TTC549 (cell line): ENCODE measurements around the gene C9.
A peak's percentile ranks its signal among the peaks of the same experiment; 100 is the strongest.
"Not testable (repeated sequence)": the region's sequence is repeated elsewhere in the genome, so short reads cannot be mapped to it uniquely, and the experiment has no call there.

Source experiments
- FAIRE-seq: peaks from 2 replicates; lab custom pipeline; 2012; peaks lifted over from hg19 to GRCh38; lab: Jason Lieb, UNC

Gene C9

DNA sequence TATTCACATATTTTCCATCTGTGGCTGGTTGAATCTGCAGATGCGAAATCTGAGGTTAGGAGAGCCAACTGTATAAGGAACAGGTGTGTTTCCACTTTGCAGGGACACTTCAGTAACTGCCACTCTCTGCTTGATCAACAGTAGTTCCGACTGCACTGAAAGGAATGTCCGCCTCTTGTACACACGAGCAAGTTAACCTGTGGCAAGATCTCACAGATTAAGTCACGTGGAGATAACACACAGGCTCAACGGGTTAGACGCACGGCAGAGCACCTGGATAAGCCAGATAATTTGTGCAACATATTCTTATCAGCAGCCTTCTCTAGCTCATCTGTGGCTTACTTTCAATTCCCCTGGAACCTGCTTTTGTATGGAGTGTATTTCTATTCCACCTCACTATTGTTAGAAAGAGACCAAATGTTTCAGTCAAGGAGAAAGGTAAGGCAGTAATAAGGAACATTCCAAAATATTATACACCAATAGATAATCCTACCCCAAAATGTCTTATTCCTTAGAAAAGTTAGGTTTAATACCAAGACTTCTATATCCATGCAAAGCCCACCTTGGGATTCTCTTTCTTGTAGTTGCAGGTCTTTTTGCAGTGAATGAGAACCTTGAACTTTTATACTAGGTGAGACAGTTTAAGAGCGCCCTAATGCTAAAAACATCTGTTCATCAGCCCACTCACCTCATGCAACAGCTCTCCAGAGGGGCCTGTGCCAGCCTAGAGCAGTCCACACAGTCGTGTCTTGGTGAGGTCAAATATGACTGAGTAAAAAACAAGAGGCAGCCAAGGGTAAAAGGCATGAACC lies 6.5 kb upstream of the C9 start:
- FAIRE-seq: no peak

DNA sequence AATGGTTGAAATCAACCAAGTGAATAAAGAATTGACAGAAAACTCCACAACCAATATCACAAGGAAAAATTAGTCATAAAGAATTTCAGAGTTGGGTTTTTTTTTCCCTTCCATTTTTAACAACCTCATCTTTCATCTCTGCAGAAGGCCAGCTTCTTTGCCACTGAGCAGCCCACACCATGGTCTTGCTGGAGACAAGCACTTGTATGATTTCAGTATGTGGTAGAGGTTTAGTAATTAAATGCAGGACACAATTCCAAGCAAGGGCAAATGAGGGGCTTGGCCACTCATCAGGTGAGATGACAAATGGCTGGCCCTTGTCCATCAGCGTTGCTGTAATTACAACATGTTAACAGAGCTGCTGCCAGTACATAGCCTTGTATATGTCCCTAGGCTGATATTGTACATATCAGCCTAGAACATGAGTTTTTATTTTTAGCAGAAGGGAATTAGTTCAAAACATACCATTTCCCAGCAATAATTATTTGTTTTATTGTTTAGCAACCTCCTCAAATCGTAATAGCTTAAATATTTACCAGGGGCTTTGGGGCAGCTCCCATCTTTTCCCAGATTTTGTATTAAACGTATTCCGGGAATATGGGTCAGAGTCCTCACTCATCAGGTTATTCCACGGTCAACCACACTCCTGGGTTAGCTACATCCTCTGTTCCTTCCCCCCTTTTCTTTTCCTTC lies 5.0 kb upstream of the C9 start:
- no peak for FAIRE-seq

- FAIRE-seq: no peak
These were observed 3.8 kb upstream of the C9 start for GRCh38 chr5:39368116-39368515.

DNA sequence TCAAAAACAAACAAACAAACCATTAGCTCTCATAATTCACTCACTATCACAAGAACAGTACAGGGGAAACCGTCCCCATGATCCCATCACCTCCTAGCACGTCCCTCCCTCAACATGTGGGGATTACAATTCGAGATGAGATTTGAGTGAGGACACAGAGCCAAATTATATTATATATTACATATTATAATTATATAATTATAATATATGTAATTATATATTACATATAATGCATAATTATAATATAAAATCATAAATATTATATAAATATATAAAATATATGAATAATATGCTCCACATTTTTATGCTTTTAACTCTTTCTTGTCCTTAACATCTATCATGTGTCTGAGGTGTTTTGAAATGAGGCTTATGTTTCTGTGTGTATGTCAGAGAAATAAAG lies 3.4 kb upstream of the C9 start:
- peak; percentile 17 for FAIRE-seq

- no peak for FAIRE-seq
These were observed 1.1 kb downstream of the C9 start for GRCh38 chr5:39363217-39363616.

- no peak for FAIRE-seq
These were observed 1.6 kb downstream of the C9 start for GRCh38 chr5:39362646-39363045.

DNA sequence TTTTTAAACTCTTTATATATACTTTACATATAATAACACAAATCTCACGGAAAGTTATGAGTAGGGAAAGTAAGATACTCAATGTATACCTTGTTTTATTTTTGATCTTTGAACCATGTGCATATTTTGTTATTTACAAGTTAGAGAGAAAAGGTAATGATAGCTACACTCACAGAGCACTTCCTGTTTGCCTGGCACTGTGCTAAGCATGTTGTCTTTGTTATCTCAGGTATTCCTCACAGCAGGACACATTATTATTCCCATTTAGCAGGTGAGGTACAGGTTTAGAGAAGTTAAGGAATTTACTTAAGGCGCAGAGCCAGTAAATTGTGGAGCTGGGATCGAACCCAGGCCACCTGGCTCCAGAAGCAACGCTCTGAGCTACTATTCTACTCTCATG lies 3.0 kb downstream of the C9 start:
- no peak for FAIRE-seq

- FAIRE-seq: no peak
These were observed 3.7 kb downstream of the C9 start for GRCh38 chr5:39360471-39361111.

GRCh38 chr5:39356263-39356662 lies 8.0 kb downstream of the C9 start:
- FAIRE-seq: no peak

- FAIRE-seq: no peak
These were observed 9.0 kb downstream of the C9 start for GRCh38 chr5:39355324-39355723.

- no peak for FAIRE-seq
These were observed 10.4 kb downstream of the C9 start for GRCh38 chr5:39353717-39354399.

- no peak for FAIRE-seq
These were observed 11.3 kb downstream of the C9 start for GRCh38 chr5:39352951-39353350.

- FAIRE-seq: no peak
These were observed 12.1 kb downstream of the C9 start for GRCh38 chr5:39352170-39352569.

DNA sequence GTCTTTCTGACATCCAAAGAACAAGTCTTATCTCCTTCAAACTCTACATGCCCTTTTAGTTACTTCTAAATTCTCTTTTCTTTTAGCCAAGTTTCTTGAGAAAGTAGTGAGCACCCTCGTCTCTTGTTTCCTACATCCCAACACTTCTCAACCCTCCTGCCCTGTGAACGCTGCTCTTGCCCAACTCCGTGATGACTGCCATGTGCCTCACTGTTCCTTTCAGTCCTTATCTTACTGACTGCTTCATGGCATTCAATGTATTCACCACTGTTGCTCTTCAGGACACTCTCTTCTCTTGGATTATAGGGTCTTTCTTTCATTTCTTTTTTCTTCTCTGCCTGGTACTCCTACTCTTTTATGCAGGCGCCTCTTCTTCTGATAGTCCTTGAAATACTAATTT lies 14.8 kb downstream of the C9 start:
- no peak for FAIRE-seq

DNA sequence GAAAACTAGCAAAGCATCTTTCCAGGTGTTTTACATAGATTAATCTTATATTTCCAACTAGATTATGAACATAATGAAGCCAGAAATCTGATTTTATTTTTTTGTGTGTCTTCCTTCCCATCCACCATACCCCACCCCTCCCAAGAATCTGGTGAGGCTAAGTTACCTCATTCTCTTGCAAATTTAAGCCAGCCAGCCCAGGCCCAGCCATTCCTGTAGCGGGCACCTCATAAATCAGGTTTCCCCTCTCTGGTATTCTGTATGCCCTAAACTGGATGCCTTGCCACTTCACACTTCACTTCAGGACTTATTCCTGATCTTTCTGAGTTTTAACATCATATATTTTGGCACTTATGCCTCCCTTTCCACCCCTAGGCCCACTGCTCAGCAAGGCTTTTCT lies 21.8 kb downstream of the C9 start:
- no peak for FAIRE-seq

DNA sequence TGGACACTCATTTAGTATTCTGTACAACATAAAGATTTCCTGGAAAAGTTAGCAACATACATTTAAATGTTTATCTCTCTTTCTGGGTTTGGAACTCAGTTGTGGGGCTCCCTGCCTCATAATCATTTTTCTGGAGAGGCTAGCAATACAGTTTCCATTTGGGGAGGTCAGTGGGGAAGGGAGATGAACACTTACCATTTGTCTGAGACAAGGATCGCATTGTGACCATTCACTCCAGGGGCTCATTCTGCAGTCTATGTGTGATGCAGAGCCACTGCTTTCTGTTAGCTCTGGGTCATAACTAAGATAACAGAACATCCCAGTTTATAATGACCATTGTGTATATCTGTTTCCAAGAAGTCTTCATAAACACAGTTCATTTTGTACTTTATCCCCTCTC lies 22.4 kb downstream of the C9 start:
- no peak for FAIRE-seq

DNA sequence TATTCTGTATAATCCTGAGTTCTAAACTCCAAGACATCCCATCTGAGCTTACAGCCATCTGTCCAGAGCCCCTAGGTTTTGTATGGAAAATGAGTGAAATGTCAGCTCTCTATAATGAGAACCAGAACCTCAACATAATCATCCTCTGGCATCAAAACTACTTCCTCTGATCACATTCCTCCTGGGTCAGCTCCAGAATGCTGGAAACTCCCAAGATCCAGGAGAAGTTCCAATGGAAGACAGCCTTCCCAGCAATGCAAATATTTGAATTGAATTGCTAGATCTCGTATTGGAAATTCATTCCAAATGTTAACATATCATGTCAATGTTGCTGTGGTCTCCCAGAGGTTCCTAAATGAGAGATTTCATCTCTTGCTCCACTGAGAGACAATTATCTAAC lies 23.8 kb downstream of the C9 start:
- FAIRE-seq: no peak

DNA sequence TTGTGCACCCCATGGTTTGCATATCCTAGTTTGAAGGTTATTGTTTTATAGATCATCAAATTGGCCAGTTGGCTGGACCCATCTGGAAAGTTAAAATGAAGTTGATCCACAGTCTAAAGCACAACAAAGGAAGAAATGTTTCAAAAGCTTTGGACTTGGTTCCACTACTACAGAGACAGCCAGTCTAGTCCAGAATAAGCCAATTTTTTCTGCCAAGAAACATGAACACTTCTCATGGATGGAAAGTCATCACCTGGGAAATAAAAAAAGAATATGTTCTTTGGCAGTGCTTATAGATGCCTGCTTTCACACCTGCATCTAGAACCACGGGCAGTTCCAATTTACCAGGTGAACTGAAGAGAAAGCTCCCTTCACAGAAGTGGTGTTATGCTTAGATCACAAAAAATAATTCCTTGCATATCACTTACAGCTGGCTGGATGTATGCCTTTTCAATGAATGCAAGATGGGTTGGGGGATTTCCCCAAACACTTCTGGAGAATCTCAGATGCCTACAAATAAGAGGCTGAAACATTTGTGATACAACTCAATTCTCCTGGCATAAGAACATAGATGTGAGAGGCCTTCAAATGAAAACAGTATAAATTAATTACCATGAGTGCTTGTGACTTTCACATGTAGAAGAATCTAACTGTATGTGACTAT lies 26.9 kb downstream of the C9 start:
- FAIRE-seq: no peak

GRCh38 chr5:39334296-39334695 lies 30.0 kb downstream of the C9 start:
- not testable (repeated sequence) for FAIRE-seq

DNA sequence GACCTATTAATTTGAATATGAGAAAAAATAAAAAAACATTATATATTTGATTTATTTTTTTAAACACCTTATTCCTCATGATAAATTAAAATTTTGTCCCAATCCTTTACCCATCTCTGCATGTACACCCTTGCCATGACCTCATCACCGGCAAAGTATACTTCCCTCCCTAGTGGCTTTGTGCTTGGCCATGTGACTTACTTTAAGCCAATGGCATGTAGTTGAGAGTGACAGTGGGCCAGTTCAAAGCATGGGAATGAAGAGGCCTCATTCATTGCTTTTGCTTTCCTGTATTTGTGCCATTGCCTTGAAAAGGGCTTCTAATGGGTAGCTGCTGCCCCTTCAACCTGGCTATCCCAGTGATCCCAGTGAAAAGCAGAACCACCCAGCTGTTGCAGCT lies 31.2 kb downstream of the C9 start:
- no peak for FAIRE-seq

- no peak for FAIRE-seq
These were observed 32.4 kb downstream of the C9 start for GRCh38 chr5:39331861-39332381.

GRCh38 chr5:39328731-39329130 lies 35.6 kb downstream of the C9 start:
- no peak for FAIRE-seq
